ENCODE data around the gene CACNA2D4.

CACNA2D4 gene

GRCh38 chr12:1881301-1881700 lies 37.2 kb downstream of the CACNA2D4 start:
- TF ChIP-seq FOXA1 (IDR thresholded peaks at IDR 0.05) (no peak), ZNF384 (IDR thresholded peaks at IDR 0.05) (no peak), ARNT (IDR thresholded peaks at IDR 0.05) (no peak), CTBP1 (IDR thresholded peaks at IDR 0.05; ENCODE audit: borderline replicate concordance) (no peak)
- POLR2A ChIA-PET = no interaction called here
- CTCF ChIA-PET = no interaction called here
- peak; percentile 1 for DNase-seq (ENCODE audit: extremely low spot score)

GRCh38 chr12:1880876-1881275 lies 37.6 kb downstream of the CACNA2D4 start:
- ChIA-PET POLR2A (no interaction called here), CTCF (no interaction called here)
- peak; percentile 3 for DNase-seq (ENCODE audit: extremely low spot score)
- no peak for TF ChIP-seq ARNT (IDR thresholded peaks at IDR 0.05)
- TF ChIP-seq L3MBTL2 (conservative IDR thresholded peaks at IDR 0.05) = no peak
- TF ChIP-seq SP1 (IDR thresholded peaks at IDR 0.05) = no peak
- no peak for TF ChIP-seq FOXK2 (IDR thresholded peaks at IDR 0.05)
- no peak for TF ChIP-seq BHLHE40 (IDR thresholded peaks at IDR 0.05; ENCODE audit: borderline replicate concordance)
- no peak for TF ChIP-seq NFRKB (IDR thresholded peaks at IDR 0.05)
- TF ChIP-seq HDGF (IDR thresholded peaks at IDR 0.05; ENCODE audit: borderline replicate concordance) = no peak
- TF ChIP-seq SUZ12 (IDR thresholded peaks at IDR 0.05) = no peak
- TF ChIP-seq TARDBP (IDR thresholded peaks at IDR 0.05) = no peak
- TF ChIP-seq ELF4 (IDR thresholded peaks at IDR 0.05) = no peak
- no peak for TF ChIP-seq FOXA1 (IDR thresholded peaks at IDR 0.05)

- peak; percentile 0 for DNase-seq (ENCODE audit: extremely low spot score)
- no peak for TF ChIP-seq FOXM1 (IDR thresholded peaks at IDR 0.05; ENCODE audit: borderline replicate concordance)
- TF ChIP-seq SUZ12 (IDR thresholded peaks at IDR 0.05) = no peak
- no peak for TF ChIP-seq PKNOX1 (IDR thresholded peaks at IDR 0.05)
- no peak for TF ChIP-seq SP1 (IDR thresholded peaks at IDR 0.05)
- no peak for TF ChIP-seq L3MBTL2 (conservative IDR thresholded peaks at IDR 0.05)
- no peak for TF ChIP-seq ARNT (IDR thresholded peaks at IDR 0.05)
- no peak for TF ChIP-seq CTBP1 (IDR thresholded peaks at IDR 0.05; ENCODE audit: borderline replicate concordance)
- TF ChIP-seq TARDBP (IDR thresholded peaks at IDR 0.05) = no peak
- TF ChIP-seq ZNF384 (IDR thresholded peaks at IDR 0.05) = no peak
- no peak for TF ChIP-seq HDGF (IDR thresholded peaks at IDR 0.05; ENCODE audit: borderline replicate concordance)
- TF ChIP-seq BHLHE40 (IDR thresholded peaks at IDR 0.05; ENCODE audit: borderline replicate concordance) = no peak
- no peak for TF ChIP-seq NFRKB (IDR thresholded peaks at IDR 0.05)
- TF ChIP-seq ELF4 (IDR thresholded peaks at IDR 0.05) = no peak
- no peak for TF ChIP-seq LEF1 (IDR thresholded peaks at IDR 0.05; ENCODE audit: borderline replicate concordance)
- no peak for TF ChIP-seq FOXK2 (IDR thresholded peaks at IDR 0.05)
- no peak for TF ChIP-seq FOXA1 (IDR thresholded peaks at IDR 0.05)
- CTCF ChIA-PET = no interaction called here
- POLR2A ChIA-PET = no interaction called here
These were observed 38.2 kb downstream of the CACNA2D4 start for GRCh38 chr12:1880153-1880845.

- ChIA-PET POLR2A (no interaction called here), CTCF (no interaction called here)
- TF ChIP-seq BHLHE40 (IDR thresholded peaks at IDR 0.05; ENCODE audit: borderline replicate concordance) (no peak), ZNF384 (IDR thresholded peaks at IDR 0.05) (no peak), FOXK2 (IDR thresholded peaks at IDR 0.05) (no peak), NFRKB (IDR thresholded peaks at IDR 0.05) (no peak), PKNOX1 (IDR thresholded peaks at IDR 0.05) (no peak), LEF1 (IDR thresholded peaks at IDR 0.05; ENCODE audit: borderline replicate concordance) (no peak), CTBP1 (IDR thresholded peaks at IDR 0.05; ENCODE audit: borderline replicate concordance) (no peak), FOXM1 (IDR thresholded peaks at IDR 0.05; ENCODE audit: borderline replicate concordance) (no peak), ELF4 (IDR thresholded peaks at IDR 0.05) (no peak), ARNT (IDR thresholded peaks at IDR 0.05) (no peak), HDGF (IDR thresholded peaks at IDR 0.05; ENCODE audit: borderline replicate concordance) (no peak), SUZ12 (IDR thresholded peaks at IDR 0.05) (no peak), FOXA1 (IDR thresholded peaks at IDR 0.05) (no peak), L3MBTL2 (conservative IDR thresholded peaks at IDR 0.05) (no peak), SP1 (IDR thresholded peaks at IDR 0.05) (no peak), TARDBP (IDR thresholded peaks at IDR 0.05) (no peak)
These were observed 38.8 kb downstream of the CACNA2D4 start for GRCh38 chr12:1879633-1880032.

GRCh38 chr12:1878695-1879094 lies 39.8 kb downstream of the CACNA2D4 start:
- ChIA-PET POLR2A (no interaction called here), CTCF (no interaction called here)
- DNase-seq (ENCODE audit: extremely low spot score) = peak; percentile 3
- no peak for TF ChIP-seq ELF4 (IDR thresholded peaks at IDR 0.05)
- TF ChIP-seq TARDBP (IDR thresholded peaks at IDR 0.05) = no peak
- no peak for TF ChIP-seq ZNF384 (IDR thresholded peaks at IDR 0.05)
- TF ChIP-seq SP1 (IDR thresholded peaks at IDR 0.05) = no peak
- no peak for TF ChIP-seq FOXA1 (IDR thresholded peaks at IDR 0.05)
- no peak for TF ChIP-seq FOXK2 (IDR thresholded peaks at IDR 0.05)

More at GRCh38 chr12:1879633-1880032, 38.8 kb downstream of the CACNA2D4 start:
- DNase-seq (ENCODE audit: extremely low spot score) = peak; percentile 2

- POLR2A ChIA-PET = no interaction called here
These were observed 40.2 kb downstream of the CACNA2D4 start for GRCh38 chr12:1878214-1878613.

More at GRCh38 chr12:1878214-1878613, 40.2 kb downstream of the CACNA2D4 start:
- CTCF ChIA-PET = no interaction called here
- peak; percentile 3 for DNase-seq (ENCODE audit: extremely low spot score)
- TF ChIP-seq BHLHE40 (IDR thresholded peaks at IDR 0.05; ENCODE audit: borderline replicate concordance) = no peak
- TF ChIP-seq CTBP1 (IDR thresholded peaks at IDR 0.05; ENCODE audit: borderline replicate concordance) = no peak
- TF ChIP-seq ARNT (IDR thresholded peaks at IDR 0.05) = no peak
- TF ChIP-seq ZNF384 (IDR thresholded peaks at IDR 0.05) = no peak
- no peak for TF ChIP-seq LEF1 (IDR thresholded peaks at IDR 0.05; ENCODE audit: borderline replicate concordance)
- no peak for TF ChIP-seq FOXA1 (IDR thresholded peaks at IDR 0.05)
- no peak for TF ChIP-seq TARDBP (IDR thresholded peaks at IDR 0.05)
- TF ChIP-seq FOXK2 (IDR thresholded peaks at IDR 0.05) = no peak
- TF ChIP-seq SUZ12 (IDR thresholded peaks at IDR 0.05) = no peak
- TF ChIP-seq SP1 (IDR thresholded peaks at IDR 0.05) = no peak

All from HEK293T (cell line).